Fibroblast of the aortic adventitia (primary cell): Measurements from ENCODE around the gene ACACB. TPM values are rescaled to one million over a fixed set of nuclear protein-coding genes. Genes with fewer than 3 reads are reported as not detected.

Experiments
- DNase-seq: peaks from one replicate; pipeline ENCODE4 v3.0.0-alpha.2; 2010; ENCODE audit warnings: low read depth
- H3K4me3 ChIP-seq: 2 replicates; pipeline ENCODE4 v1.5.1; 2011; ENCODE audit warnings: low read depth, mild to moderate bottlenecking, control low read depth, low read length, moderate library complexity
- CTCF ChIP-seq: IDR thresholded peaks from 2 replicates; pipeline ENCODE4 v1.5.1; 2011; ENCODE audit warnings: mild to moderate bottlenecking, low read length, control low read depth, inconsistent platforms; ENCODE audit not compliant: insufficient read depth
- total RNA-seq: library from RNA; depleted of rRNA; stranded (reverse); fragments of >200 nt; gene quantifications from 2 replicates; pipeline ENCODE4 v1.2.3, GENCODE V29; 2012; ENCODE audit warnings: low replicate concordance

Gene ACACB
- total RNA-seq, 1 donor: 14.7 TPM

- no peak for DNase-seq
- no peak for TF ChIP-seq CTCF
- no peak overlapping the region for H3K4me3 ChIP-seq
These were observed 186.4 kb downstream of the ACACB start for GRCh38 chr12:109302770-109303169.

- no peak for TF ChIP-seq CTCF
- DNase-seq: no peak
- no peak overlapping the region for H3K4me3 ChIP-seq
These were observed 188.1 kb downstream of the ACACB start for GRCh38 chr12:109304485-109304884.

GRCh38 chr12:109305547-109305946 is 189.2 kb downstream of the ACACB start:
- H3K4me3 ChIP-seq: no peak overlapping the region
- DNase-seq: no peak
- TF ChIP-seq CTCF: no peak

GRCh38 chr12:109307051-109307450 is 190.7 kb downstream of the ACACB start:
- DNase-seq: no peak

GRCh38 chr12:109308534-109309380 is 192.4 kb downstream of the ACACB start, which contains the start of gene FOXN4:
Gene FOXN4 (minus strand): TSS chr12:109309284. CDS start chr12:109308321, 963 bp downstream.
- no peak for DNase-seq
- TF ChIP-seq CTCF: no peak
- no peak within 1 kb of the TSS for H3K4me3 ChIP-seq

More at GRCh38 chr12:109307051-109307450, 190.7 kb downstream of the ACACB start:
- no peak overlapping the region for H3K4me3 ChIP-seq
- no peak for TF ChIP-seq CTCF

GRCh38 chr12:109309381-109310246 is 193.2 kb downstream of the ACACB start:
- DNase-seq: no peak
- H3K4me3 ChIP-seq: no peak overlapping the region
- TF ChIP-seq CTCF: no peak
